ENCODE results near the gene FAM180B.

- TF ChIP-seq CTCF (IDR thresholded peaks at IDR 0.05 in 4 of 5, conservative IDR thresholded peaks at IDR 0.05 in 1 of 5), result no peak
- TF ChIP-seq POLR2A (IDR thresholded peaks at IDR 0.05), result no peak
These were observed 8.6 kb downstream of the FAM180B start for GRCh38 chr11:47595029-47595428.
